ENCODE data around the gene U2AF1L4.

GRCh38 chr19:35716801-35717664 is 28.2 kb downstream of the U2AF1L4 start:
- TF ChIP-seq, protein P1, sequence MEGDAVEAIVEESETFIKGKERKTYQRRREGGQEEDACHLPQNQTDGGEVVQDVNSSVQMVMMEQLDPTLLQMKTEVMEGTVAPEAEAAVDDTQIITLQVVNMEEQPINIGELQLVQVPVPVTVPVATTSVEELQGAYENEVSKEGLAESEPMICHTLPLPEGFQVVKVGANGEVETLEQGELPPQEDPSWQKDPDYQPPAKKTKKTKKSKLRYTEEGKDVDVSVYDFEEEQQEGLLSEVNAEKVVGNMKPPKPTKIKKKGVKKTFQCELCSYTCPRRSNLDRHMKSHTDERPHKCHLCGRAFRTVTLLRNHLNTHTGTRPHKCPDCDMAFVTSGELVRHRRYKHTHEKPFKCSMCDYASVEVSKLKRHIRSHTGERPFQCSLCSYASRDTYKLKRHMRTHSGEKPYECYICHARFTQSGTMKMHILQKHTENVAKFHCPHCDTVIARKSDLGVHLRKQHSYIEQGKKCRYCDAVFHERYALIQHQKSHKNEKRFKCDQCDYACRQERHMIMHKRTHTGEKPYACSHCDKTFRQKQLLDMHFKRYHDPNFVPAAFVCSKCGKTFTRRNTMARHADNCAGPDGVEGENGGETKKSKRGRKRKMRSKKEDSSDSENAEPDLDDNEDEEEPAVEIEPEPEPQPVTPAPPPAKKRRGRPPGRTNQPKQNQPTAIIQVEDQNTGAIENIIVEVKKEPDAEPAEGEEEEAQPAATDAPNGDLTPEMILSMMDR (IDR thresholded peaks at IDR 0.05), result peak; percentile 84
- TF ChIP-seq EZH2phosphoT487 (IDR thresholded peaks at IDR 0.05) (no peak), EZH2 (IDR thresholded peaks at IDR 0.05) (peak; percentile 51)
